HG03196 (cell line): ENCODE measurements around the gene CNTN5.
"Not testable (repeated sequence)": the region's sequence is repeated elsewhere in the genome, so short reads cannot be mapped to it uniquely, and the experiment has no call there.

Experiments used
- ATAC-seq: cut with Tn5 transposase; IDR thresholded peaks from one replicate; pipeline ENCODE4 v1.9.1; 2021; ENCODE audit not compliant: unreplicated experiment

The CNTN5 gene

DNA sequence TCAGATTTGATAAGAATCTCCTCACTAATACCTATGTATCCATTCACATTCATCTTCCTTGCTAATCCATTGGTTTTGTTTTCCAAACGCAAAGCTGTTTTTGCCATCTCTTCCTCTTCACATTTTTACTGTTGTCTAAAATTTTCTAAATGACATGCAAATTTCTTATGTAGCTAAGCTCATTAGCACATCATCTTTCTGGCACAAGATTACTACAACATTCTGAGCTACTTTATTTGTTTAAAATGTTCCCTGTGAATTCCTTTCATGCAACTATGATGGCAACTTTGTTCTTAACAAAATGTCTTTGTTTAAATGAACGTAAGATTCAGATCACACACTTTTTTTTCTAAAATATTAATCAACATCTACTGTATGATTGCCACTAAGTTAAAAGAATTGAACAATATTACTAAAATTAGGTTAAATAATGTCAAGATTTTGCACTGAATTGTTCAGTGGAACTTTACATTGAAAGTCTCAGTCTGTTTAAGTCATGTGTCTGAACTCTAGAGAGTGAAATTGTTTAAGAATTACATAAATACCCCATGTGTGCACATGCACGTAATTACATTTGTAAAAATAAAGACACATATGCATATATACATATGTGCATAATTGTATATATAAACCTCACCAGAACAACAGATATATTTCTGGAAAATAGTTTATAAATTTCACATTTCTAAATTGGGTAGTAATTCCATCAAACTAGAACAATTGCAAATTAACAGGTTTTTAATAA, 688.4 kb downstream of the CNTN5 start:
- ATAC-seq: no peak

DNA sequence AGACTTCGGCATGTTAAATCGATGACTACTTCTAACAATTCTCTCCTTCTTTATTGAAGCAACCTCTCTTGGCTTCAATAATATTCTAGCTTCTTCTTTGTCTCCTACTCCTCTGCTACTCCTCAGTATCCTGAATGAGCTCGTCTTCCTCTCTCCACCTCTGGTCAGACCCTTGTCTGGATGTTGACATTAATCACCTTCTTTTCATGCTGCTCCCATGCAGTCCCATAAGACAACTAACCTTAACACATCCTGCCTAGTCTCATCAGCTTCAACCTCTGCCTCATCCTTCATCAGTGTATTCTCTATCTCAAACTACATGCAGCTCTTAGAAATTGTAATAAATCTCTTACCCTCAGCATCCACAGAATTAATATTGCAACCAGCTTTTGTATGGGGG, 695.6 kb downstream of the CNTN5 start:
- no peak for ATAC-seq

DNA sequence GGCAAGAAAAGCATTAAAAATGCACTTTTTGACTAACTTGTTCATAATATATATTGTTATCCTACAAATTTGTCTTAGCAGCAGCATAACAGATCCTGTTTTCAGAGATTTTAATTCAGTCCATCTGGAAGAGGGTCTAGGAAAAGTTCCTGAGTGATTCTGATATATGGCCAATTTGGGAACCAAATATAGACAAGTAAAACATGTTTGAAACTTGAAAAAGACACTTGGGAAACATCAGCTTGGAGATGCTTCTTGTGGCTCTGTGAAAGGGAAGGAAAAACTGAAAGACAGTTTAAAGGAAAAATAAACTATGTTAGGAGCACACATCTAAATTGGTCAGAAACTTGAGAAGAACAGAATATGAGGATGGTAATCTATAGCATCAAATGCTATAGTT, 697.5 kb downstream of the CNTN5 start:
- no peak for ATAC-seq

DNA sequence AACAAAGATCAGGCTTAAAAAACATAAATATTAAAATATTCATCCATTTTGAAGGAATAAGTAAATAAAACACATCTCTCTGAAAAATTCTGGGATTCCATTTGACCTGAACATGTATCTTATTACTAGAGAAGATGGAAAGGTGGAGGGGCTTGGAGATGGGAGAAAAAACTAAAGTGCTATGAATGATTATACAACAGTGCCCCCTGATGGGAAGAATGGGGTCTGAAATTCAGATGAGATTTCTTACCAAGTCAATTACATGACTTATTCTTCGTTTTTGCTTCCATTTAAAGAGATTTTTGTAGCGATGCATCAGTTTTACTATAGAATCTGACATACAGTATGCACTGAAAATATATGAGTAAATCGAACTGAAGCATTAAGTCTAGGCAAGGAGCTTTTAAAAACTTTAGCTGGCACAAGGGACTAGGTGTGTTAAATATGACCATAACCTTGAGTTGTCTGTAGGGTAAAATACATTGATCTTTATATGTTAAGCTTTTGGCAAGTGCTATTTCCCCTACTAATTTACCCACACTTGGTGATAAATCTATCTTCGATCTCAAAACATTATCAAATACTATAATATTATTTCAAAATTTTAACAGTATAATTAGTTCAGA, 718.8 kb downstream of the CNTN5 start:
- no peak for ATAC-seq

DNA sequence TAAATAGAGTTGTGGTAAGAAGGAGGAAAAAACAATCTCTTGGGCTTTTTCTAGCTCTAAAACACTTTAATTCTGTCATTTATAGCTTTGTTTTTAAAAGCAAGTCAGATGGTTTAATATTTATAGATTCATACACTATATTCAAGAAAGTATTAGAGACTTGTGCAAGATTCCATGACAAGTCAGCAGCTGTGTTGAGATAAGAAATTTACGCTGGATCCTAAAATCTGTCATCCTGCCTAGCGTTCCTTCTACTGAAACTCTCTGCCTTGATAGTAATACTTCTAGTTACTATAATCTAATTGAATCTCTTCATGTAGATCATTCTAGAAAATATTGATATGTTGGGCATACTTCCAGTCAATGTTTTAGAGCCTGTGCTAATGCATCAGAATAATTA, 721.8 kb downstream of the CNTN5 start:
- no peak for ATAC-seq

DNA sequence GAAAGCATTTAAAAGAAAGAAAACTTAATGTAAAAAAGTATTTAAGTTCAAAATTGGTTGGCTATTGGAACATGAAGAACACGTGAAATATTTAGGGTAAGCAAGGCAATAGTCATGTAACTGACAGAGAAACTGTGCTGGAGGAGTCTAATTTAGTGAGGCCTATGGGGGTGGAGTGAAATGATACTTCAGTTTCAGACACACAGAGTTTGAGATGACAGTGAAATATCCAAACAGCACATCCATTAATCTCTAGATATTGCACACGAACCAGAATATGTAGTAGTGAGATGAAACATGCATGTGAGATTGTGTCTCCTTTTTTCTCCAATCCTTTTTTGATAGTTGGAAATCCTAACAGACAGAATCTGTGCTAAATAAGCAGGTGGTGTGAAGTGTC, 739.0 kb downstream of the CNTN5 start:
- no peak for ATAC-seq

DNA sequence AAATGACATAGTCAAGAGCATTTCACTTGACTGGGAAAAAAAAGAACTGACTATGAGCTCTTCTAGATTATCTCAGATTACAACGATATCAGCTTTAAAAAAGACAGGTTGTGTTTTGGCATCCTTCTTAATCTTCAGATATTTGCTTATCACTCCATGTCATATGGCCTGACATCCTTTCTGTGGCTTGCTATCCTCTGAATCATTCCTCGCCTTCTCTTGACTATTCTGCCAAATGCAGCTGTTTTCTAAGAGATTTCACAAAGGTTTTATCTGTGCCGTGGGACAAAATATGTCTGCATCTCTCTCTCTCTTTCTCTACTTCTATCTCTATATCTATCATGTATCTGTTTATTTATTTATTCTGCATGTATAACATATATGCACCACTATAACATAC, 746.1 kb downstream of the CNTN5 start:
- ATAC-seq: no peak

DNA sequence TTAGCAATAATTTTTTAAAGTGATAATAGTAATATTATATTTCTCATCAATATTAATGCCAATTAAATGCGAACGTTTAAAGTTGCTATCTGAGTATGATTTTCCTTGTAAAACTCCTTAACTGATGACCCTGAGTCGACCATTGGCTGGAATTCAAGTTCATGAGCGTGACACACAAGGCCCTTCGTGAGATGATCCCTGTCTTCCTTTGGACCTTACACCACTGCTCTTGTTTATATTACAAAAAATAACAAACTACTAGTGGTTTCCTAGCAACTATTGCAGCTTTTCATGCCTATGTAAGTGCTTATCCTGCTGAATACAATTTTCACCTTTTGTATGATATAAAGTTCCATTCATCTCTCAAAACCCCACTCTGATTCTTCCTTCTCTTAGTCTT, 752.9 kb downstream of the CNTN5 start:
- no peak for ATAC-seq

DNA sequence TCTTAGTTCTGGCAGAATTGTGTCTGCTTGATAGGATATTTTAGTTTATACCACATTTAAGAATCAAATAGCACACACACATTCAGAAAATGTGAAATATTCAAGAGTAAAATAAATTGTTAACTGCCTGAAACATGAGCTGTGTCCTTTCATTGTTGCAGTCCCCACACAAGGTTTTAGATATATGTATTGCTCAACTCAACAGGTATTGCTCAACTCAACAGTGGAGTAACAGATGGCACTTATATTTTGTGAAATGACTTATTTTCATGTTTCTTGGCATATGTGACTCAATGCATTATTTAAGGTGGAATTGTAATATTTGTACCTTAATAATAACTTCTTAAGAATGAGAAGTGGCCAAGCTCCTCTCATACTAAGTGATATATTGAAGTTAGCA, 760.3 kb downstream of the CNTN5 start:
- no peak for ATAC-seq

DNA sequence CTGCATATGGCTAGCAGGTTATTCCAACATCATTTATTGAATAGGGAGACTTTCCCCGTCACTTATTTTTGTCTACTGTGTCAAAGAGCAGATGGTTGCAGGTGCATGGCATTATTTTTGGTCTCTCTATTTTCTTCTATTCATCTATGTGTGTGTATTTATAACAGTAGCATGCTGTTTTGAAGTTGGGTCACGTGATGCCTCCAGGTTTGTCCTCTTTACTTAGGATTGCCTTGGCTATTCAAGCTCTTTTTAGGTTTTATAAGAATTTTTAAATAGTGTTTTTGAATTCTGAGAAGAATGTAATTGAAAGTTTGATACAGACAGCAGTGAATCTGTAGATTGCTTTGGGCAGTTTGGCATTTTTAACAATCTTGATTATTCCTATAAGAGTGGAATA, 770.6 kb downstream of the CNTN5 start:
- no peak for ATAC-seq

DNA sequence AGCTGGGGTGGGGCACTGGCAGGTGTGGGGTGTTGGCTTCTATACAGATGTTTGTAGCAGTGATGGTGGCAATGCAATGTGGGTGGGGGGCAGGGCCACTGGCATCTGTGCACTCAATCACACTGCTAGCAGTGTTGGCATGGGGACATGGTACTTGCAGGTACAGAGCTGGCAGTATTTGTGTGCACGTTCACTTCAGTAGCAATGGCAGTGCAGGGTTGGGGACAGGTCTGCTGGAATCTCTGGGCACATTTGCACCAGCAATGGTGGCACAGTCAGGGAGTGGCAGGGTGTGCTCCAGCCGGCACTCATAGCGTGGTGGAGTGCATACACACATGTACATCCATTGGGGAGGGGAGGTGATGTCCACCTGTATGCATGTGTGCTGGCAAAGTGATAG, 775.2 kb downstream of the CNTN5 start:
- no peak for ATAC-seq

DNA sequence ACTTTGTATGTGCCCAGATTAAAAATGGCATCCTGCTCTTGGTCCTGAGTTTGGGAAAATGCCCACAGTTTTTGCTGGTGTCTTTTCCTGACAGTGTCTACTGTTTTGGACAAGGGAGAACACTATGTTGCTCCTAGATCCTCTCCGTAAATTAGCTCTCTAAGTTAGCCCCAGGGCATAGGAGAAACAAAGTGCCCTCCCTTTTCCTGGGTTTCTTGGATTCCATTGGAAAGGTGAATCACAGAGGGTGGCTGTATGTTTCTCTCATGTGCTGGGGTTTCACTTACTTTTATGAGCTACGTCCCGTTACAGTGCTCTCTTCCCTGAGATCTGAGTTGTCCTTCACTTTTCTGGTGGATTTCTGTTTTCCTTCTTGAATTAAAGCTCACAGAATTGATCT, 782.8 kb downstream of the CNTN5 start:
- no peak for ATAC-seq

DNA sequence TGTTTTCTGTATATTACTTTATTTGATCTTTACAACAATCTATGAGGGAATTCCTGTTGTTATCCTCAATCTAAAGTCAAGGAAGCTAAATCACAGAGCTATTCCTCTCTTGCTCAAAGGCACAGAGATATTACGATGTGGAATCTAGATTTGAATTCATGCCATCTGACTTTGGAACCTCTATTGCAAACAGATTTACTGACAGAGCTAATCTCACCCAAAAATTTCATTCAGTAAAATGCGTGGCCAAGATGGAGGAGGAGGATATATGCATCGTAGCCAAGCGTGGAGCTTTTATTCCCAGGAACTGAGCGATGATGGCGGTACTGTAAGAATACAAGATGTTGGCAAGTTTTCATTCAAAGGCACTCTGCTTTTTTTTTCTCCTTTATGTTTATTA, 791.8 kb downstream of the CNTN5 start:
- no peak for ATAC-seq

DNA sequence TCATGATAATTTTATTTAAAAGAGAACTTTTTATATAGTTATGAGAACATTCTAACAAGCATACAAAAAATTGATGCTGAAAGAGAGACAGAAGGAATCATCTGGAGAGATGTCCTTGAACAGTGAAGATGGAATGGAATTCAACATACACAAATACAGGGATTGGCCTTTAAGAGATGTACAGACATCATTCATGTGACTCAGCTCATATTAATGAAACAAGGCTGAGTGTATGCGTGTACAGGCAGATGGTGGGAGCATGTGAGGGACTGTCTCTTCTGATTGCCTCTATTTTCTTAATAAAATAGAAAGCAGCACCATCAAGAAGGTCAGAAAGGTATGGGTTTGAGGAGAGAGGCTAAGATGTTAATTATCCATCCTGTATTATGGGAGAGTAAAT, 793.3 kb downstream of the CNTN5 start:
- no peak for ATAC-seq

DNA sequence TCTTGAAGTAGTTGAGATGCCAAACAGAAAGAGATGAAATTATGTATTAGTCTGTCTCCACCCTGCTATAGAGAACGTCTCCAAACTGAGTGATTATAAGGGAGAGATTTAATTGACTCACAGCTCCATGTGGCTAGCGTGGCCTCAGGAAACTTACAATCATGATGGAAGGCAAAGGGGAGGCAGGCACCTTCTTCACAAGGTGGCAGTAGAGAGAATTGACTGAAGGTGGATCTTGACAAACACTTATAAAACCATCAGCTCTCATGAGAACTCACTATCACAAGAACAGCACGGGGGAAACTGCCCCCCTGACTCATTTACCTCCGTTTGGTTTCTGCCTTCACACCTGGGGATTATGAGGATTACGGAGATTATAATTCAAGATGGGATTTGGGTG, 794.0 kb downstream of the CNTN5 start:
- no peak for ATAC-seq

DNA sequence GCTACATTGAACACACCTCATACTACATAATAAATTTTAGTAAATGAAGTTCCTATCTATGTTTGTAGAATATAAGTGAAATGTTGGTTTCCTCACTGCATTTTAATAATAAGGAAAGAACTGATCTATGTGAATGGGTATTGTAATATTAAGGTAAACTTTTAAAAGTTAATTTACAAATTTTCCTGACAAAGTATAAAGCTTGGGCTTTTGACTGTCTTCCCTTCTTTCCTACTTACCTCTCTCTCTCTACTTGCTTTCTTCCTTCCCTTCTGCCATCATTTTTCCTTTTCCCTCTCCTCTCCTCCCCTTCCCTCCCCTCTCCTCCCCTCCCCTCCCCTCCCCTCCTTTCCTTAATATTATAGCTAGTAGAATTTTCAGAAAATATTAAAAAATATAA, 798.2 kb downstream of the CNTN5 start:
- no peak for ATAC-seq

DNA sequence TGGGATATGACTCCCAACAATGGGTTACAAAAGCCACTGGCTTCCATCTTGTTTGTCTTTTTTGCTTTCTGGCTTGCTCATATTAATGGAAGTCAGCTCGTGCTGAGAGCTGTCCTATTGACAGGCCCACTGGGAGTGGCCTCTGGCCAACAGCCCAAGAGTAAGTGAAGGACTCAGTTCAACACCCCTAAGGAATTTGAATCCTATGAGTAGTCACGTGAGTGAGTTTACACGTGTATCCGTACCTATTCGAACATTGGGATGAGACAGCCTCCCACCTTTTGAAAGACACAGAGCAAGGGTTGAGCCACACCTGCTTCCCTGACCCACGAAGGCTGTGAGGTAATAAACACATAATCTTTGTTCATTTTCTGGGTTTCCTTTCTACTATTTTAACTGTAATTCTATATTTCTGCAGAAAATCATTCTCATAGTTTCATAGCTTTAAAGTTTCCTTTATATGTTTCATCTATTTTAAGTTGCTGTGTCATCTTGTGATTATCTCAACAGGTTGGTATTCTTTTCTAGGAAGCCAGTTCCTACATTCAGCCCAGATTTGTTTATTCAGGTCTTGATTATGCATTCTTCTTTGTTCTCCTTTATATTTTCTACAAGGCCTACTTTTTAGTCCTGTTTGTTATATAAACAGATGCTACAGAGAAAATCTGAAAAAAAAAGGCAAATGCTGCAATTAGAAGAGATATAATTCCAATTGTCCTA, 802.3 kb downstream of the CNTN5 start:
- ATAC-seq: no peak

DNA sequence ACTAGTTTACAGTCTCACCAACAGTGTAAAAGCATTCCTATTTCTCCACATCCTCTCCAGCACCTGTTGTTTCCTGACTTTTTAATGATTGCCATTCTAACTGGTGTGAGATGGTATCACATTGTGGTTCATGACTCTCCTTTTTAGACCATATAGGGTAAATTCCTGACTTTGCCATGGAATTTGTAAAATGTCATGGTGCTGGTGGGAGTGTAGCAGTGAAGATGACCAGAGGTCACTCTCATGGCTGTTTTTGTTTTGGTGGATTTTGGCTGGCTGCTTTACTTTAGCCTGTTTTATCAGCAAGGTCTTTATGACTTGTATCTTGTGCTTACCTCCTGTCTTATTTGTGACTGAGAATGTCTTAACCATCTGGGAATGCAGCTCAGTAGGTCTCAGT, 816.0 kb downstream of the CNTN5 start:
- ATAC-seq: not testable (repeated sequence)

DNA sequence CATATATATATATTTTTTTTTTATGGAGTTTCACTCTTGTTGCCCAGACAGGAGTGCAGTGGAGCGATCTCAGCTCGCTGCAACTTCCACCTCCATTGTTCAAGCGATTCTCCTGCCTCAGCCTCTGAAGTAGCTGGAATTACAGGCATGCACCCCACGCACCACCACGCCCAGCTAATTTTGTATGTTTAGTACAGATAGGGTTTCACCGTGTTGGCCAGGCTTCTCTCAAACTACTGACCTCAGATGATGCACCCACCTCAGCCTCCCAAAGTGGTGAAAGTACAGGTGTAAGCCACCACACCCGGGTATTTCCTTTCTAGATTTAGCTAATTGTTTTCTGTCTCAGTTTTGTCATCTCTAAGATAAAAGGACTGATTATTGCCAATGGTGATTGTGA, 821.1 kb downstream of the CNTN5 start:
- no peak for ATAC-seq

DNA sequence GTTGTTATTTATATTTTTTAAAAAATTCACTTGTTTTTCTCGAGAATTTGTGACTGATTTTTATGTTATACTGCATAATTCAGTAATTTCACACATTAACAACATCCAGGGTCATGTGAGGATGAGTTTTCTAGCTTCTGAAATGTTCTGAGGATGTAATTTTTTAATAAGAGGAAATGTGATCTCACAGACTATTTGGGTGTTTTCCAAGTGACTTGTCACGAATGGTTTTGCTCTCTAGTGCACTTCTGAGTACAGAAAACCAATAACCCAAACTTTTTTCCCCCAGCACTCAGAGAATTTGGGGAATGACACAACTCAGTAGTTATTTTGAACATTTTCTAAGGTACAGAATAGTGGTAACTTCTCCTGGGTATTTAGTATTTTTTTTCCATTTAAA, 845.2 kb downstream of the CNTN5 start:
- no peak for ATAC-seq

DNA sequence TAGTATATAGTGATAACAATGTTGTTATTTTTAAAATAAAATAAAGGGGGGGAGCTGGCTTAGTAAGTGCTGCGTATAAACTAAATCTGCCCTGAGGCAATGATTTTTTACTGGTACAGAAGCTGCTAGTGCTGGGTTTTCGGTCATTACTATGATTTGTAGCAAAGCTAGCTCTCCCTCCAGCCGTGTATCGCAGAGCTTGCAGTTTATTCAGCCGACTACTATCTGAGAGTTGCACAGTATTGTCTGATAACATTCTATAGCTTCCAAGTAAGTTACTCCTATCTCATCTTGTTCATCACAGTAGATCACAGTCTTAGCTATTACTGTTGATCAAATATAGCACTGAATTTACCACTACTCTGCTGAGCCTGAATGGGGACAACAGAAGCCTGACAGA, 860.9 kb downstream of the CNTN5 start:
- ATAC-seq: no peak

DNA sequence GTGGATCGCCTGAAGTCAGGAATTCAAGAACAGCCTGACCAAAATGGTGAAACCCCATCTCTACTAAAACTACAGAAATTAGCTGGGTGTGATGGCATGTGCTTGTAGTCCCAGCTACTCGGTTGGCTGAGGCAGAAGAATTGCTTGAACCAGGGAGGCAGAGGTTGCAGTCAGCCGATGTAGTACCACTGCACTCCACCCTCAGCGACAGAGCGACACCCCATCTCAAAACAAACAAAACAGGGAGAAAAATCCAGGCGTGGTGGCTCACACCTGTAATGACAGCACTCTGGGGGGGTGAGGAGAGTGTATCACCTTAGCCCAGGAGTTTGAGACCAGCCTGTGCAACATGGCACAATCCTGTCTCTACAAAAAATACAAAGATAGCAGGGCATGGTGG, 864.0 kb downstream of the CNTN5 start:
- no peak for ATAC-seq
